H1 (cell line): Measurements from ENCODE around the gene DLGAP3. TPM values are rescaled to one million over a fixed set of nuclear protein-coding genes. Genes with fewer than 3 reads are reported as not detected.

Experiments
- CTCF ChIA-PET: fragments of 300-600 bp; sonication (Branson Sonifier 250); formaldehyde crosslinking; loops from one replicate; lab custom pipeline; 2021; ENCODE audit not compliant: partially characterized antibody; lab: Charles Lee
- POLR2A ChIA-PET: fragments of 300-600 bp; sonication (Branson Sonifier 250); formaldehyde crosslinking; loops from one replicate; lab custom pipeline; 2021; ENCODE audit warnings: inconsistent platforms; ENCODE audit not compliant: partially characterized antibody; lab: Charles Lee
- DNase-seq, 2 experiments: peaks; one replicate each; pipeline versions ENCODE4 v3.0.0 to v3.0.0-alpha.2; 2010 to 2022; ENCODE audit warnings: low spot score in 2 of 2, low read depth in 1 of 2, mixed read lengths in 1 of 2
- FAIRE-seq: peaks from 2 replicates; lab custom pipeline; 2011; peaks lifted over from hg19 to GRCh38; lab: Jason Lieb, UNC
- H2AFZ ChIP-seq: 2 replicates; pipeline ENCODE4 v1.8.1; 2012; ENCODE audit warnings: low read length, inconsistent platforms
- H2AK5ac ChIP-seq: 2 replicates; pipeline ENCODE4 v1.6.1; 2013; ENCODE audit warnings: low read depth, low read length
- H2BK120ac ChIP-seq: replicated peaks from 2 replicates; pipeline ENCODE3; 2013; ENCODE audit warnings: low read depth, low read length, inconsistent platforms
- H2BK12ac ChIP-seq: 2 replicates; pipeline ENCODE4 v1.6.1; 2013; ENCODE audit warnings: low read depth, low read length
- H2BK15ac ChIP-seq: 2 replicates; pipeline ENCODE4 v1.6.1; 2013; ENCODE audit warnings: low read length
- H2BK20ac ChIP-seq: 2 replicates; pipeline ENCODE4 v1.6.1; 2013; ENCODE audit warnings: low read length
- H2BK5ac ChIP-seq: 2 replicates; pipeline ENCODE4 v1.6.1; 2013; ENCODE audit warnings: low read depth, low read length
- H3K14ac ChIP-seq: 2 replicates; pipeline ENCODE4 v1.6.1; 2013; ENCODE audit warnings: inconsistent platforms; ENCODE audit not compliant: insufficient read length
- H3K18ac ChIP-seq: 2 replicates; pipeline ENCODE4 v1.6.1; 2013; ENCODE audit warnings: low read length; ENCODE audit errors: extremely low read depth
- H3K23ac ChIP-seq: 2 replicates; pipeline ENCODE4 v1.6.1; 2013; ENCODE audit warnings: inconsistent platforms; ENCODE audit not compliant: insufficient read length
- H3K23me2 ChIP-seq: 2 replicates; pipeline ENCODE4 v1.6.1; 2013; ENCODE audit warnings: low read depth, low read length
- H3K27ac ChIP-seq: 2 replicates; pipeline ENCODE4 v1.6.1; 2011; ENCODE audit warnings: low read depth, low read length, inconsistent platforms
- H3K27me3 ChIP-seq, 4 experiments: replicated peaks in 1 of 4; 1 replicate in 1 of 4; 2 replicates in 3 of 4; pipeline versions ENCODE4 v1.6.1 to v1.8.1; 2011 to 2013; ENCODE audit warnings: low read length in 3 of 4, mild to moderate bottlenecking in 3 of 4, inconsistent platforms in 2 of 4, mixed read lengths in 2 of 4, moderate library complexity in 1 of 4; ENCODE audit not compliant: control insufficient read depth in 3 of 4, insufficient read depth in 3 of 4; ENCODE audit errors: extremely low read depth in 1 of 4
- H3K36me3 ChIP-seq, 4 experiments: 2 replicates each; pipeline versions ENCODE4 v1.6.1 to v1.8.1; 2011 to 2013; ENCODE audit warnings: mild to moderate bottlenecking in 4 of 4, low read length in 3 of 4, moderate library complexity in 2 of 4, control low read depth in 1 of 4, inconsistent platforms in 1 of 4; ENCODE audit not compliant: insufficient read depth in 4 of 4, control insufficient read depth in 2 of 4
- H3K4ac ChIP-seq: replicated peaks from 2 replicates; pipeline ENCODE3; 2013; ENCODE audit warnings: low read length, low read depth, mixed read lengths, inconsistent platforms; ENCODE audit not compliant: insufficient read length
- H3K4me1 ChIP-seq, 4 experiments: replicated peaks in 1 of 4; 1 replicate in 1 of 4; 2 replicates in 3 of 4; pipeline versions ENCODE4 v1.6.1 to v1.8.1; 2011 to 2013; ENCODE audit warnings: low read length in 3 of 4, inconsistent platforms in 2 of 4, mixed read lengths in 1 of 4; ENCODE audit not compliant: insufficient read depth in 4 of 4, control insufficient read depth in 3 of 4
- H3K4me2 ChIP-seq, 2 experiments: 2 replicates each; pipeline versions ENCODE4 v1.6.1 to v1.8.1; 2011 to 2013; ENCODE audit warnings: low read depth in 2 of 2, low read length in 2 of 2, control low read depth in 1 of 2, inconsistent platforms in 1 of 2, mild to moderate bottlenecking in 1 of 2; ENCODE audit not compliant: insufficient read depth in 1 of 2
- H3K4me3 ChIP-seq, 4 experiments: fragments of 200-600, 300-600 bp in 1 of 4; sonication (generic), shearing (Covaris generic), sonication (Bioruptor Twin) in 1 of 4; 2 replicates each; pipeline versions ENCODE4 v1.5.1 to v1.8.1; 2011 to 2016; ENCODE audit warnings: low read length in 4 of 4, low read depth in 3 of 4, control low read depth in 2 of 4, inconsistent platforms in 2 of 4, mild to moderate bottlenecking in 2 of 4, mixed read lengths in 1 of 4, moderate library complexity in 1 of 4; ENCODE audit not compliant: insufficient read depth in 2 of 4; ENCODE audit errors: extremely low read depth in 1 of 4
- H3K56ac ChIP-seq: replicated peaks from 2 replicates; pipeline ENCODE3; 2013; ENCODE audit warnings: low read depth, mild to moderate bottlenecking, mixed read lengths, low read length, inconsistent platforms; ENCODE audit not compliant: insufficient read length
- H3K79me1 ChIP-seq: 2 replicates; pipeline ENCODE4 v1.6.1; 2013; ENCODE audit warnings: low read depth, low read length, control low read depth
- H3K79me2 ChIP-seq, 2 experiments: 2 replicates each; pipeline versions ENCODE4 v1.6.1 to v1.8.1; 2012 to 2013; ENCODE audit warnings: low read length in 2 of 2, mild to moderate bottlenecking in 2 of 2, inconsistent platforms in 1 of 2; ENCODE audit not compliant: insufficient read depth in 2 of 2, control insufficient read depth in 1 of 2
- H3K9ac ChIP-seq, 4 experiments: replicated peaks in 1 of 4; 1 replicate in 1 of 4; 2 replicates in 3 of 4; pipeline versions ENCODE4 v1.6.1 to v1.8.1; 2011 to 2013; ENCODE audit warnings: low read depth in 3 of 4, low read length in 3 of 4, control low read depth in 2 of 4, mild to moderate bottlenecking in 2 of 4, moderate library complexity in 2 of 4, inconsistent platforms in 1 of 4; ENCODE audit errors: extremely low read depth in 1 of 4
- H3K9me3 ChIP-seq, 2 experiments: 2 replicates each; pipeline versions ENCODE4 v1.6.1 to v1.8.1; 2012 to 2013; ENCODE audit warnings: mild to moderate bottlenecking in 2 of 2, moderate library complexity in 2 of 2, control low read depth in 1 of 2, inconsistent platforms in 1 of 2, low read depth in 1 of 2, low read length in 1 of 2, mixed read lengths in 1 of 2; ENCODE audit not compliant: insufficient read depth in 2 of 2
- H4K20me1 ChIP-seq, 2 experiments: replicated peaks in 1 of 2; 2 replicates each; pipeline versions ENCODE3 to v1.8.1; 2011 to 2013; ENCODE audit warnings: inconsistent platforms in 2 of 2, low read length in 2 of 2, mild to moderate bottlenecking in 1 of 2; ENCODE audit not compliant: insufficient read depth in 2 of 2, control insufficient read depth in 1 of 2
- H4K5ac ChIP-seq: 2 replicates; pipeline ENCODE4 v1.6.1; 2013; ENCODE audit warnings: low read length, low read depth, mixed read lengths, inconsistent platforms; ENCODE audit not compliant: insufficient read length
- H4K8ac ChIP-seq: 2 replicates; pipeline ENCODE4 v1.8.0; 2013; ENCODE audit warnings: mild to moderate bottlenecking, moderate library complexity, low read length, inconsistent platforms; ENCODE audit not compliant: insufficient read depth; ENCODE audit errors: extremely low read depth
- H4K91ac ChIP-seq: replicated peaks from 2 replicates; pipeline ENCODE3; 2013; ENCODE audit warnings: low read length, mixed read lengths, inconsistent platforms; ENCODE audit not compliant: insufficient read length
- CBX5 ChIP-seq: fragments of 300-800, 300-1000 bp; sonication (generic); IDR thresholded peaks from 2 replicates; pipeline ENCODE4 v1.7.1; 2016; ENCODE audit warnings: antibody characterized with exemption, low read length, low read depth
- EP300 ChIP-seq, 2 experiments: IDR thresholded peaks; 1 replicate in 1 of 2; 2 replicates in 1 of 2; pipeline ENCODE4 v1.6.1; 2011 to 2012; ENCODE audit warnings: low read depth in 2 of 2, low read length in 2 of 2, mild to moderate bottlenecking in 2 of 2, borderline replicate concordance in 1 of 2, inconsistent platforms in 1 of 2, moderate library complexity in 1 of 2
- KDM1A ChIP-seq: fragments of 200-600, 300-600 bp; sonication (generic); IDR thresholded peaks from 2 replicates; pipeline ENCODE4 v1.7.1; 2016; ENCODE audit warnings: mild to moderate bottlenecking, low read length, borderline replicate concordance
- WGBS, 2 experiments: shearing (Covaris generic) in 1 of 2; methylation state at CpG; one replicate each; pipeline versions ENCODE4 v1.1.6 to v1.1.7; 2013 to 2015; ENCODE audit warnings: low lambda C conversion rate in 2 of 2, mixed read lengths in 2 of 2, inconsistent platforms in 1 of 2, low coverage in 1 of 2, missing lambda C conversion rate in 1 of 2; ENCODE audit not compliant: insufficient replicate concordance in 2 of 2, insufficient coverage in 1 of 2, insufficient read length in 1 of 2; ENCODE audit errors: extremely low coverage in 1 of 2, missing lambda C conversion rate in 1 of 2; 5-methylcytosine and 5-hydroxymethylcytosine counted together
- polyA plus RNA-seq, 7 experiments: library from polyadenylated mRNA; depleted of rRNA in 3 of 7; stranded (reverse) in 5 of 7; unstranded in 2 of 7; fragments of >200 nt in 5 of 7; fragments of 200-250 nt in 2 of 7; gene quantifications; 1 replicate in 5 of 7; 2 replicates in 1 of 7; 4 replicates in 1 of 7; pipeline versions ENCODE4 v1.2.1 to v1.2.3, GENCODE V29; 2011 to 2013; ENCODE audit warnings: missing spikeins in 2 of 7, mixed read lengths in 2 of 7
- total RNA-seq: library from RNA; stranded (reverse); fragmentation: NEBNext Ultra II Directional; extraction: Animal tissue kit (Norgen Biotek cat#: 25700); gene quantifications from 2 replicates; pipeline ENCODE4 v1.2.1, GENCODE V29; 2021

DLGAP3 gene
- total and polyA plus RNA-seq, 2 of the 8 experiments (the other 6 are each of a cell fraction or from before 2014, with no cell fraction given), result 3.8 to 13.2 TPM

DNA sequence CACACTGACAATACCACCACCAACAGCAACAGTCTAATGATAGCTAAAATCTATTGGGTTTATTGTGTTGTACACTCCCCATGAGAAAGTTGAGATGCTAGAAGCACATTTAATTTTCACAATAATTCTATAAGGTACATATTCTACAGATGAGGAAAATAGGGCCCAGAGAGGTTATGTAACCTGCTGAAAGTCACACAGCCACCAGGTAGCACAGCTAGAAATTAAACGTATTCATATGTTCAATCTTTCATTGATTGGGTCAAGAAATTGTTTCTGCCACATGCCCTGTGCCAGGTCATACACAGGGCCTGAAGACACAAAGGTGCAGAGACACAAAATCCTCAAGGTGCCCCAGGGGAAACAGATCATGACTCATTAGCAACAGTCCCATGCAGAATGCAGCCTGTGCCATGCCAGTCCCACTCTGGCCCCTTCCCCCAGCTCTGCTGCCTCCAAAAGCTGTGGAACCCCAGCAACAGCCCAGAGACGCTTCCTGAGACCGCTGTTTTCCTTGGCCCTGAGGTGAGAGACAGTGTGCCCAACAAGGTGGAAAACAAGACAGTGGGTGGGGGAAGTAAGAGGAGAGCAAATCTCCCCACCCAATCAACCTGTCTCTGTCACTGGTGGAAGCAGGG is 104.5 kb downstream of the DLGAP3 start:
- Histone ChIP-seq H2BK20ac (no peak overlapping the region), H3K4ac (no peak overlapping the region), H3K18ac (no peak overlapping the region), H3K23ac (no peak overlapping the region), H3K9me3 (no peaks in the 10 kb centered on the region), H4K8ac (no peak overlapping the region), H3K27ac (no peak overlapping the region), H3K56ac (no peak overlapping the region), H4K91ac (no peak overlapping the region), H3K14ac (no peak overlapping the region), H3K4me2 (no peak overlapping the region), H2BK120ac (no peak overlapping the region), H3K9ac (no peak overlapping the region), H3K4me1 (no peaks in the 10 kb centered on the region; a peak in 2 of 7 replicates), H2BK5ac (no peak overlapping the region), H4K5ac (no peak overlapping the region), H3K79me2 (no peaks in the 10 kb centered on the region), H3K79me1 (no peaks in the 10 kb centered on the region), H3K23me2 (no peaks in the 10 kb centered on the region), H3K36me3 (no peaks in the 10 kb centered on the region), H2BK15ac (no peak overlapping the region), H2AK5ac (no peak overlapping the region), H4K20me1 (no peaks in the 10 kb centered on the region), H2AFZ (no peak overlapping the region), H3K27me3 (no peaks in the 10 kb centered on the region), H3K4me3 (no peak overlapping the region), H2BK12ac (no peak overlapping the region)
- ChIA-PET CTCF (interaction anchor here (0.6 to 4.2 kb wide), 7 partner anchors 9 to 334 kb away, joined by 3 to 21 read pairs (median 4); no protein-coding TSS in a partner anchor), POLR2A (no interaction called here)
- 91% methylated on average over 3 of the region's 3 CpGs; no CpG with 5 or more reads in 1 of the 2 experiments for WGBS, 2 experiments
- TF ChIP-seq EP300 (IDR thresholded peaks at IDR 0.05; ENCODE audit: borderline replicate concordance in 1 of 2, low read depth in 2 of 2, low read length in 2 of 2), result no peak
- TF ChIP-seq CBX5, result no peak
- TF ChIP-seq KDM1A, result peak; percentile 78; the same call in 1 of the 2 replicates
- peak in 1 of 2 experiments; percentile 11 for DNase-seq
- no peak for FAIRE-seq
